K562 (cell line): Measurements from ENCODE around the gene CXCR5. TPM values are rescaled to one million over a fixed set of nuclear protein-coding genes. Genes with fewer than 3 reads are reported as not detected.
A peak's percentile ranks its signal among the peaks of the same experiment; 100 is the strongest.

Experiments used
- ARID1B ChIP-seq: fragments of 450-650 bp; IDR thresholded peaks from 2 replicates; pipeline ENCODE4 v1.6.1; 2016; ENCODE audit warnings: antibody characterized with exemption, mild to moderate bottlenecking, inconsistent platforms
- ARID2 ChIP-seq: fragments of 450-650 bp; IDR thresholded peaks from 2 replicates; pipeline ENCODE4 v1.6.1; 2017; ENCODE audit warnings: antibody characterized with exemption, mild to moderate bottlenecking
- CC2D1A ChIP-seq: fragments of 450-650 bp; IDR thresholded peaks from 2 replicates; pipeline ENCODE4 v1.6.1; 2017; ENCODE audit warnings: mild to moderate bottlenecking
- CTCF ChIP-seq, 3 experiments: IDR thresholded peaks in 2 of 3; conservative IDR thresholded peaks in 1 of 3; 2 replicates each; pipeline ENCODE4 v1.5.1; 2011 to 2012; ENCODE audit warnings: low read length in 3 of 3, mild to moderate bottlenecking in 3 of 3, control low read depth in 2 of 3, improper control_type of control experiment in 1 of 3, inconsistent platforms in 1 of 3, low read depth in 1 of 3, mixed read lengths in 1 of 3, moderate library complexity in 1 of 3; ENCODE audit not compliant: insufficient read depth in 2 of 3
- ETV1 ChIP-seq: fragments of 450-650 bp; conservative IDR thresholded peaks from 2 replicates; pipeline ENCODE4 v1.6.1; 2016; ENCODE audit warnings: missing genetic modification characterization, control low read depth, low read depth, missing compliant biosample characterization
- HIVEP1 ChIP-seq: fragments of 250-450 bp; sonication (Bioruptor Pico); IDR thresholded peaks from 2 replicates; pipeline ENCODE4 v1.4.0; 2020; ENCODE audit warnings: mild to moderate bottlenecking
- HLTF ChIP-seq: fragments of 450-650 bp; IDR thresholded peaks from 2 replicates; pipeline ENCODE4 v1.6.1; 2016
- JUN ChIP-seq, 2 experiments: sonication (generic) in 1 of 2; formaldehyde crosslinking in 1 of 2; IDR thresholded peaks; 2 replicates each; pipeline versions ENCODE4 v1.6.1 to v1.8.0; 2012 to 2022; ENCODE audit warnings: borderline replicate concordance in 2 of 2, mild to moderate bottlenecking in 2 of 2, improper control_type of control experiment in 1 of 2, low read depth in 1 of 2, low read length in 1 of 2, missing genetic modification reagents in 1 of 2
- LCOR ChIP-seq: sonication (generic); formaldehyde crosslinking; IDR thresholded peaks from 2 replicates; pipeline ENCODE4 v1.8.0; 2022; ENCODE audit warnings: mild to moderate bottlenecking, missing genetic modification reagents
- NR2F6 ChIP-seq: fragments of 450-650 bp; formaldehyde crosslinking; IDR thresholded peaks from 2 replicates; pipeline ENCODE4 v1.4.0; 2020; ENCODE audit warnings: mild to moderate bottlenecking
- PURB ChIP-seq: sonication (generic); formaldehyde crosslinking; IDR thresholded peaks from 2 replicates; pipeline ENCODE4 v1.9.0; 2021; ENCODE audit warnings: low read depth, mild to moderate bottlenecking, missing genetic modification reagents
- RB1 ChIP-seq: fragments of 450-650 bp; IDR thresholded peaks from 2 replicates; pipeline ENCODE4 v1.6.1; 2017; ENCODE audit warnings: low read depth, mild to moderate bottlenecking
- ZNF518B ChIP-seq: fragments of 250-450 bp; sonication (Bioruptor Pico); IDR thresholded peaks from 2 replicates; pipeline ENCODE4 v1.5.0; 2021; ENCODE audit warnings: mild to moderate bottlenecking, moderate library complexity
- ZNF57 ChIP-seq: fragments of 450-650 bp; formaldehyde crosslinking; IDR thresholded peaks from 2 replicates; pipeline ENCODE4 v1.4.0; 2020; ENCODE audit warnings: mild to moderate bottlenecking, moderate library complexity
- ZNF589 ChIP-seq: fragments of 200-800 bp; sonication (Bioruptor generic); IDR thresholded peaks from 2 replicates; pipeline ENCODE4 v1.6.1; 2016; ENCODE audit warnings: low read depth, missing genetic modification characterization, missing compliant biosample characterization
- ZNF609 ChIP-seq: sonication (generic); formaldehyde crosslinking; IDR thresholded peaks from 2 replicates; pipeline ENCODE4 v1.8.1; 2023; ENCODE audit warnings: missing genetic modification reagents, mild to moderate bottlenecking, borderline replicate concordance
- polyA plus RNA-seq, 8 experiments: library from polyadenylated mRNA; depleted of rRNA in 4 of 8; stranded (reverse) in 5 of 8; unstranded in 3 of 8; fragments of >200 nt; fragmentation: Nextera tagmentation in 2 of 8; fragmentation: Illumina TruSeq in 1 of 8; extraction: Ambion mirVana in 2 of 8; extraction: Trizol in 1 of 8; gene quantifications; 2 replicates each; pipeline versions ENCODE4 v1.2.1 to v1.2.3, GENCODE V29; 2011 to 2014; ENCODE audit warnings: inconsistent platforms in 1 of 8, missing spikeins in 1 of 8
- total RNA-seq, 7 experiments: library from RNA; depleted of rRNA in 6 of 7; stranded (reverse); fragments of >200 nt in 6 of 7; fragmentation: Illumina TruSeq in 2 of 7; extraction: Trizol in 2 of 7; gene quantifications; 2 replicates each; pipeline versions ENCODE4 v1.2.1 to v1.2.3, GENCODE V29; 2011 to 2021; ENCODE audit warnings: low replicate concordance in 1 of 7

CXCR5 gene
- total and polyA plus RNA-seq, 9 of the 15 experiments (the other 6 are each of a cell fraction or from before 2014, with no cell fraction given): 0.03 to 0.06 TPM; not detected in 7

- 0 out of 2 replicates have a peak, but pooled peaks have one; percentile 16 for TF ChIP-seq ETV1 (tag)
- TF ChIP-seq JUN (IDR thresholded peaks at IDR 0.05; ENCODE audit: borderline replicate concordance, low read depth, low read length): peak; percentile 23; the same call in 1 of the 2 replicates
- no peak for TF ChIP-seq JUN (CRISPR knock-in tag; IDR thresholded peaks at IDR 0.05; ENCODE audit: borderline replicate concordance)
- TF ChIP-seq NR2F6 (CRISPR knock-in tag): no peak
- no peak for TF ChIP-seq PURB (CRISPR knock-in tag)
- no peak for TF ChIP-seq ZNF609 (CRISPR knock-in tag)
- TF ChIP-seq CC2D1A: peak; percentile 94
- peak; percentile 45; the same call in 1 of the 2 replicates for TF ChIP-seq RB1
- peak; percentile 93 to 95 (median 95) for TF ChIP-seq CTCF (IDR thresholded peaks at IDR 0.05 in 2 of 3, conservative IDR thresholded peaks at IDR 0.05 in 1 of 3; ENCODE audit: insufficient read depth in 2 of 3, low read depth in 1 of 3, low read length in 3 of 3)
- no peak for TF ChIP-seq HIVEP1 (CRISPR knock-in tag)
- TF ChIP-seq ZNF57: no peak
- no peak for TF ChIP-seq ZNF589 (CRISPR knock-in tag)
- TF ChIP-seq ARID1B: peak; percentile 20; the same call in 1 of the 2 replicates
- peak; percentile 96 for TF ChIP-seq ARID2
- TF ChIP-seq LCOR (CRISPR knock-in tag): no peak
- no peak for TF ChIP-seq ZNF518B
- 0 out of 2 replicates have a peak, but pooled peaks have one; percentile 38 for TF ChIP-seq HLTF
These were observed 23.7 kb downstream of the CXCR5 start (continued) for GRCh38 chr11:118907051-118908042.
